SKM-1 treated with dmso at 0.1 percent for 144 hours (cell line): ENCODE results near the gene KCNG4.

Experiments used
- DNase-seq: peaks from one replicate; lab custom pipeline; 2025; ENCODE audit not compliant: unreplicated experiment; lab: John Stamatoyannopoulos, UW

KCNG4 gene

GRCh38 chr16:84183911-84184591 lies 55.8 kb downstream of the KCNG4 start:
- no peak for DNase-seq

- DNase-seq: no peak
Observed at GRCh38 chr16:84183572-84183875, 56.3 kb downstream of the KCNG4 start.

- DNase-seq: no peak
Observed at GRCh38 chr16:84182680-84183571, 56.9 kb downstream of the KCNG4 start.

- DNase-seq: no peak
Observed at GRCh38 chr16:84182104-84182503, 57.7 kb downstream of the KCNG4 start.

- no peak for DNase-seq
Observed at GRCh38 chr16:84181144-84181915, 58.5 kb downstream of the KCNG4 start.

GRCh38 chr16:84180519-84181140 lies 59.2 kb downstream of the KCNG4 start:
- no peak for DNase-seq

- no peak for DNase-seq
Observed at GRCh38 chr16:84179612-84180320, 60.0 kb downstream of the KCNG4 start.

GRCh38 chr16:84178892-84179611 lies 60.8 kb downstream of the KCNG4 start:
- no peak for DNase-seq

- DNase-seq: no peak
Observed at GRCh38 chr16:84178146-84178765, 61.6 kb downstream of the KCNG4 start.

- DNase-seq: no peak
Observed at GRCh38 chr16:84177741-84178073, 62.1 kb downstream of the KCNG4 start.

- DNase-seq: no peak
Observed at GRCh38 chr16:84176192-84177053, 63.4 kb downstream of the KCNG4 start.

- peak; percentile 60 for DNase-seq
Observed at GRCh38 chr16:84175350-84176081, 64.3 kb downstream of the KCNG4 start.

GRCh38 chr16:84174396-84174795 lies 65.4 kb downstream of the KCNG4 start:
- no peak for DNase-seq

- DNase-seq: no peak
Observed at GRCh38 chr16:84169765-84170310, 70.0 kb downstream of the KCNG4 start.
